GM23338 (cell line): ENCODE data around the gene MANBA.

Source experiments
- CTCF ChIP-seq, 2 experiments: fragments of 200-600 bp in 1 of 2; sonication (generic) in 1 of 2; conservative IDR thresholded peaks; 2 replicates each; pipeline versions ENCODE4 v1.5.1 to v1.6.1; 2016 to 2017; ENCODE audit warnings: antibody characterized with exemption in 2 of 2, low read depth in 2 of 2, mild to moderate bottlenecking in 2 of 2, moderate library complexity in 1 of 2
- EZH2 ChIP-seq: fragments of 200-600 bp; sonication (generic); IDR thresholded peaks from one replicate; pipeline ENCODE4 v1.8.0; 2017; ENCODE audit warnings: antibody characterized with exemption, mild to moderate bottlenecking, low read depth; ENCODE audit not compliant: unreplicated experiment
- EZH2phosphoT487 ChIP-seq: fragments of 200-600 bp; sonication (generic); IDR thresholded peaks from one replicate; pipeline ENCODE4 v1.8.1; 2018; ENCODE audit warnings: antibody characterized with exemption; ENCODE audit not compliant: unreplicated experiment
- NANOG ChIP-seq: IDR thresholded peaks from 2 replicates; pipeline ENCODE4 v1.6.1; 2016; ENCODE audit warnings: antibody characterized with exemption, borderline replicate concordance
- STAT1 ChIP-seq: IDR thresholded peaks from one replicate; pipeline ENCODE4 v1.6.1; 2016; ENCODE audit warnings: antibody characterized with exemption; ENCODE audit not compliant: unreplicated experiment

DNA sequence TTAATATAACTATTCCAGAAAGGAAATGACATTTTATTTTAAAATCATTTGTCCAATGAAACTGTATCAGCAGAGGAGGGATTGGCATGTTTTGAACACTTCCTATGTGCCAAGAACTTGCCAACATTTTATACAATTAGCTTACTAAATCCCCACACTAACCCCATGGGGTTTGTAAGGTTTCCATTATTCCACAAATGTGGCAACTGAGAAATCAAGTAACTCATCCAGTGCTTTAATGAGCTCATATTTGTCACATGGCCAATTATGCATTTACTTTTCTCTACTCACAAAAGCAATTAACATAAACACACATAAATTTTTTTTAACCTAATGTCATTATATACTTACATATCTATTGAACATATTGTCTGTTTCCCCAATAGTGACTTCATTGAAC is 37.3 kb downstream of the MANBA start:
- TF ChIP-seq EZH2phosphoT487 = no peak
- TF ChIP-seq CTCF (conservative IDR thresholded peaks at IDR 0.05; ENCODE audit: low read depth in 2 of 2) = no peak
- no peak for TF ChIP-seq NANOG
- TF ChIP-seq STAT1 = no peak
- no peak for TF ChIP-seq EZH2
